GM21619 (cell line): ENCODE measurements around the gene SLC16A10.
"Not testable (repeated sequence)": the region's sequence is repeated elsewhere in the genome, so short reads cannot be mapped to it uniquely, and the experiment has no call there.

ENCODE experiments used
- ATAC-seq: cut with Tn5 transposase; IDR thresholded peaks from one replicate; pipeline ENCODE4 v1.9.1; 2021; ENCODE audit not compliant: unreplicated experiment

The SLC16A10 gene

GRCh38 chr6:111183702-111184517, 96.6 kb downstream of the SLC16A10 start:
- ATAC-seq, result peak; percentile 74

DNA sequence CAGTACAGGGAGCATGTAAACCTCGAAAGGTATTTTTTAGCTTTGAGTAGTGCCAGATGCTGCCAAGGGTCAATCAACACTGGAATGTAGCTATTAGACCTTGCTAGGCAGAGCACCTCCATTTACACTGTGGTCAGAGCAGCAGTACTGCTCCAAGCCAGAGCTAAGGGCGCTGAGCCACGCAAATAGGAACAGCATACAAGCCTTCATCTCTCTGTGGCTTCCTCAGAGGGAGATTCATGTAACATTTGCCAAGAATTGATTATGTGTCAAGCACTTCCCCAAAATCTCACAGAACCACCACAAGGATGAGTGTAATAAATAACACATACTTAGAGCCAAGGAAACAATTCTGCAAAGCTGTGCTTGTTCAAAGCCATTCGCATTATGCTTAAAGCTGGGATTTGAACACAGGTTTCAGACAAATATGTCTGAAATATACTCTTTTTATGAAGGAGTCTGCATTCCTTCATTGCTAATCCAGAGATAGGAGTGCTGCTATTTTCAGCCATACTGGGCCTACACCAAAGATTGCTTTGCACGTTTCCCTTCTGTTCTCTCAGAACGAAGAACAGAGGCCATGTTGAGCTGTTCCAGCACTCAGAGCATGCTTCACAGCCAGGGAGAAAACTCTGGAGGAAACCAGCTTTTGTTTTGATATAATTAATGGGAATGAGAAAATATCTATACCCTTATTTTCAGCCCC, 97.7 kb downstream of the SLC16A10 start:
- no peak for ATAC-seq

DNA sequence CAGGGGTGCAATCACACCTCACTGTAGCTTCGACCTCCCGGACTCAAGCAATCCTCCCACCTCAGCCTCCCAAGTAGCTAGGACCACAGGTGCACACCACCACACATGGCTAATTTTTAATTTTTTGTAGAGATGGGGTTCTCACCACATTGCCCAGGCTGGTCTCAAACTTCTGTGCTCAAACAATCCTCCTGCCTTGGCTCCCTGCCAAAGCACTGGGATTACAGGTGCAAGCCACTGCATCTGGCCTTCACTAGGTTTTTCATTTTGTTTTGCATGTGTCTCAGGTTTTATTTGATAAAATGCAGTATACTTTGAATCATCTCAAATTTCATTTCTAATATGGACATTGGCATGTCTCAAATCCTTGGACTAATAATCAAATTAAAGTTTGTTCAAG, 98.7 kb downstream of the SLC16A10 start:
- no peak for ATAC-seq

GRCh38 chr6:111187874-111188273, 100.6 kb downstream of the SLC16A10 start:
- ATAC-seq, result no peak

- ATAC-seq, result not testable (repeated sequence)
Observed at GRCh38 chr6:111189666-111190210, 102.4 kb downstream of the SLC16A10 start.

DNA sequence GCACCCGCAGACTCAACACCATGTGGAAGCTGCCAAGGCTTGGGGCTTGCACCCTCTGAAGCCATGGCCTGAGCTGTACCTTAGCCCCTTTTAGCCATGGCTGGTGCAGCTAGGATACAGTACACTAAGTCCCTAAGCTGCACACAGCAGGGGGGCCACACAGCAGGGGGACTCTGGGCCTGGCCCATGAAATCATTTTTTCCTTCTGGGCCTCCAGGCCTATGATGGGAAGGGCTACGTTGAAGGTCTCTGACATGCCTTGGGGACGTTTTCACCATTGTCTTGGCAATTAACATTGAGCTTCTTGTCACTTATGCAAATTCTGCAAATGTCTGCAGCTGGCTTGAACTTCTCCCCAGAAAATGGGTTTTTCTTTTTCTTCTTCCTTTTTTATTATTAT, 103.3 kb downstream of the SLC16A10 start:
- ATAC-seq, result no peak

GRCh38 chr6:111191136-111191535, 103.8 kb downstream of the SLC16A10 start:
- not testable (repeated sequence) for ATAC-seq

DNA sequence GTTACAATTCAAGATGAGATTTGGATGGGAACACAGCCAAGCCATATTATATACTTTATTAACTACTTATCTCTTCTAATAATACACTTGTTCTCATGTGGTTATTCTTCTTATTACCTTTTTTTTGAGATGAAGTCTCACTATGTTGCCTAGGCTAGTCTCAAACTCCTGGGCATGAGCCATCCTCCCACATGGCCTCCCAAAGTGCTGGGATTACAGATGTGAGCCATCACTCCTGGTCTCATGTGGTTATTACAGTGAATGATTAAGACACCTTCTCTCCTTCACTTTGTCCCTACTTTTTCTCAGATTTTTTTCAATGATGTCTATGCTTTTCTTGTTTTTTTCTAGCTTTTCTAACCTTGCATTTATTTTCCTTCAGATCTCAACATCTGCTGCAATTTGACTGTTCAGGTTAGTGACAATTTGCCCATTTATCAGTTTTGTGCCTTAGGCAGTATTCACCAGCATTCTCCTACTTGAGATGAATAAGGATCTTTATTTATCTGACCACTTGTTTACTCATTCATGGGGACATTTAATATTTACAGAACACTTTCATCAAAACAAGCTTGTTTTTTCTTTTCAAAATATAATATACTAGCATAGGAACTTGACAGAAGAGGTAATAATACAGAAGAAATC, 105.7 kb downstream of the SLC16A10 start:
- no peak for ATAC-seq

DNA sequence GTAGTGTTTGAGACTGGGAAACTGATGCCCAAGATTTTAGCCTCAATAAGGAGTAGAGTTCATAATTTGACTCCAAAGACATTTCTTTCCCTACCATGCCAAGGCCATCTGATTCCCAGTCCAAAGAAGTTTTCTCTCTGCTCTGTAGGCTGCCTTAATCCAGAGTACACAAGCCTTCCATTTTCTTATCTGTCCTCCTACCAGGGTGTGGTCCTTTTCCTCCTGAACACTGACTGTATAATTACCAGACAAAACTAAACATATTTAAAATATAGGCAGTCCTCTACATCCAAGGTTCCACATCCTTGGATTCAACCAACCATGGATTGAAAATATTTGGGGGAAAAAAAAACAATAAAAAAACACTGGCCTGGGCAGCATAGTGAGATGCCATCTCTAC, 108.4 kb downstream of the SLC16A10 start:
- ATAC-seq, result no peak

GRCh38 chr6:111198841-111199240, 111.5 kb downstream of the SLC16A10 start:
- ATAC-seq, result no peak

DNA sequence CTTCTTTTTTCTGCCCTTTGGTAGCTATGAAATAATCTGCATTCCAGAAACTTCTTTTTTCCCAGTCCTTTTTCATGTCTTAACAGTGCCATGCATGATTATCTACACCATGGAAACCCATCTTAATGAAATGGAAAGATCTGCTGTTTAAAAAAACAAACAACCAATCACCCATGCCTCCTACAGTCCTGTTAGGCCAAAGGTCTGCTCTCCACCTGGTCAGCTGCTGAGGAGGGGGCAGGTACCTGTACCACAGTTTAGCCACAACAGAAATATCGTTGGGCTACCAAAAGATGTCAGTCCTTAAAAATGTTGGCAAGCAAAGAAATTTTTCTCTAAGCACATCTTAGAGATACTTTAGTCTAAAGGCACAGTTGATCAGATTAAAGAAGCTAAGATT, 112.6 kb downstream of the SLC16A10 start:
- ATAC-seq, result no peak

GRCh38 chr6:111200350-111201243, 113.3 kb downstream of the SLC16A10 start:
- ATAC-seq, result no peak

GRCh38 chr6:111201244-111201554, 113.9 kb downstream of the SLC16A10 start:
- no peak for ATAC-seq

GRCh38 chr6:111201764-111202163, 114.5 kb downstream of the SLC16A10 start:
- ATAC-seq, result no peak

GRCh38 chr6:111203539-111203938, 116.2 kb downstream of the SLC16A10 start:
- ATAC-seq, result not testable (repeated sequence)

GRCh38 chr6:111204305-111204704, 117.0 kb downstream of the SLC16A10 start:
- ATAC-seq, result no peak

- ATAC-seq, result no peak
Observed at GRCh38 chr6:111204881-111205280, 117.6 kb downstream of the SLC16A10 start.

DNA sequence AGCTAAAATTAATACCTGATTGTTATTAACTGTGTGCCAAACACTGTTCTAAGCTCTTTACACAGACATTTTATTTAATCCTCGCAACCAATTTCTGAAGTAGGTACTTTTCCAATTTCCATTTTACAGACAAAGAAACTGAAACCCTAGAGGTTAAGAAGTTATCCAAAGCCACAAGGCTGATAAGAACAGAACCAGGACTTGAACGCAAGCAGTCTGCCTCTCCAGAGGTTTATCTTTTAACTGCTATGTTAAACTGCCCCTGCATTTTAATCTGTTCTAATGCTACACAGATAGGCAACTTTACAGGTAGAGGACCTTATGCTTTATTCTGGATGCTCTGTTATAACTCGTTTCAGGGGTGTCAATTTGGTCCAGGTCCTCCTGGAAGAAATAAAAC, 118.2 kb downstream of the SLC16A10 start:
- ATAC-seq, result no peak

- ATAC-seq, result no peak
Observed at GRCh38 chr6:111207141-111207858, 120.0 kb downstream of the SLC16A10 start.

- no peak for ATAC-seq
Observed at GRCh38 chr6:111208933-111209332, 121.6 kb downstream of the SLC16A10 start.
